GM18499 (cell line): ENCODE data around the gene STX16.
"Not testable (repeated sequence)": the region's sequence is repeated elsewhere in the genome, so short reads cannot be mapped to it uniquely, and the experiment has no call there.

Source experiments
- ATAC-seq: cut with Tn5 transposase; IDR thresholded peaks from one replicate; pipeline ENCODE4 v1.9.1; 2021; ENCODE audit warnings: moderate number of reproducible peaks; ENCODE audit not compliant: insufficient read depth, unreplicated experiment

The STX16 gene

GRCh38 chr20:58635279-58635665 lies 15.8 kb upstream of the STX16 start:
- no peak for ATAC-seq

- no peak for ATAC-seq
These were observed 14.6 kb upstream of the STX16 start for GRCh38 chr20:58636396-58636982.

- ATAC-seq: no peak
These were observed 14.1 kb upstream of the STX16 start for GRCh38 chr20:58636983-58637421.

- ATAC-seq: no peak
These were observed 13.4 kb upstream of the STX16 start for GRCh38 chr20:58637466-58638213.

GRCh38 chr20:58638467-58639181 lies 12.5 kb upstream of the STX16 start:
- no peak for ATAC-seq

- ATAC-seq: no peak
These were observed 11.6 kb upstream of the STX16 start for GRCh38 chr20:58639182-58640146.

GRCh38 chr20:58640446-58640845 lies 10.6 kb upstream of the STX16 start:
- no peak for ATAC-seq

- no peak for ATAC-seq
These were observed 8.6 kb upstream of the STX16 start for GRCh38 chr20:58642441-58642840.

GRCh38 chr20:58642896-58643295 lies 8.2 kb upstream of the STX16 start:
- not testable (repeated sequence) for ATAC-seq

GRCh38 chr20:58645412-58645968 lies 5.6 kb upstream of the STX16 start:
- ATAC-seq: no peak

- no peak for ATAC-seq
These were observed 4.8 kb upstream of the STX16 start for GRCh38 chr20:58646257-58646656.

- ATAC-seq: no peak
These were observed 4.4 kb upstream of the STX16 start for GRCh38 chr20:58646703-58647102.

GRCh38 chr20:58647162-58647795 lies 3.8 kb upstream of the STX16 start:
- ATAC-seq: no peak

- no peak for ATAC-seq
These were observed 3.1 kb upstream of the STX16 start for GRCh38 chr20:58647796-58648501.

GRCh38 chr20:58648502-58648825 lies 2.6 kb upstream of the STX16 start:
- not testable (repeated sequence) for ATAC-seq

- ATAC-seq: no peak
These were observed 1.5 kb upstream of the STX16 start for GRCh38 chr20:58649288-58650180.

- no peak for ATAC-seq
These were observed 805 bp upstream of the STX16 start for GRCh38 chr20:58650181-58650775.

GRCh38 chr20:58651559-58651945 lies 469 bp downstream of the STX16 start:
- ATAC-seq: no peak
